A673 (cell line): ENCODE data around the gene GAD2.

Experiments used
- CTCF ChIP-seq: fragments of 300-800, 200-600 bp; sonication (generic); conservative IDR thresholded peaks from 2 replicates; pipeline ENCODE4 v1.5.1; 2017; ENCODE audit warnings: low read depth, mild to moderate bottlenecking, antibody characterized with exemption, low read length, moderate library complexity, mixed read lengths
- EZH2 ChIP-seq: fragments of 200-600 bp; sonication (generic); IDR thresholded peaks from 2 replicates; pipeline ENCODE4 v1.6.1; 2017; ENCODE audit warnings: borderline replicate concordance, low read depth, mild to moderate bottlenecking, mixed read lengths, antibody characterized with exemption, low read length; ENCODE audit not compliant: poor library complexity, severe bottlenecking

- TF ChIP-seq CTCF (no peak), EZH2 (no peak)
Measured at GRCh38 chr10:26197248-26197647, 19.3 kb upstream of the GAD2 start.
